ENCODE measurements around the gene TUBB4B.

The TUBB4B gene

DNA sequence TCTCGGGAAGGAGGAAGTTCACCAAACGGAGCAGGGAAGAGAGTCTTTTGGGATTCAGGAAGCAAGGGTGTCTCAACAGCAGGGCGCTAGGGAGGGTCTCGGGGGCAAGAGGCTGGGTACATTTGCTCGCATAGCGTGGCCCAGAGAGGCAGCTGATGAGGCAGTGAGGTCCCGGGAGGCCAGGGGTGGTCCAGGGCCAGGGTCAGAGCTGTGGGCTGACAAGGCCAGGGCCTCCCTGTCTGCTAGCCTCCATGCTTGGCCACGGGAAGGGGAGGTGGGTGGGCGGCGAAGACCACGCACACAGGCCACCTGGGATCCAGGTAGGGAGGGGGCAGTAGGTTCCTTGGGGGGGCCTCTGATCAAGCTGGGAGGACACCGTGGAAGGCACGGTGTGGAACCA, 29.6 kb upstream of the TUBB4B start:
- in situ Hi-C loops (cut with MboI; ENCODE audit: low sequenced_read_pairs): loop anchor here (25.0 kb wide), 1 partner anchor 424 kb away; the partner anchor contains the start of genes CCDC183 and TMEM141

DNA sequence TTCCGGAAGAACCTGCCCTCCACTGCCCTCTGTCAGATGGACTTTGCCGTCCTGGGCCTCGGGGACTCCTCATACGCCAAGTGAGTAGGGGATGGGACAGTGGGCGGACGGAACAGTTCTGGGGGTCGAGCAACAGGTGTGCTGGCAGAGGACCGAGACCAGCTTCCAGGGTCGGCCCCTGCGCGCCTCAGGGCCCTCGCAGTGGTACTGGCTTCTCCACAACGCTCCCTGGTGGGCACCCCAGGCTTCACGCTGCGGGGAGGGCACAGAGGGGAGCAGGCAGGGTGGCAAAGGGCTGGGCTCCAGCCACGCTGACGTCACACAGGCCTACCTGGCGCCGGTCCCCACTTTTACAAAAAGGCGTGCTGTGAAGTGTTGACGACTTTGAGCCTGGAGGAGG, 28.6 kb upstream of the TUBB4B start:
- in situ Hi-C loops (cut with MboI; ENCODE audit: low sequenced_read_pairs): loop anchor here (25.0 kb wide), 1 partner anchor 425 kb away; the partner anchor contains the start of genes CCDC183 and TMEM141

DNA sequence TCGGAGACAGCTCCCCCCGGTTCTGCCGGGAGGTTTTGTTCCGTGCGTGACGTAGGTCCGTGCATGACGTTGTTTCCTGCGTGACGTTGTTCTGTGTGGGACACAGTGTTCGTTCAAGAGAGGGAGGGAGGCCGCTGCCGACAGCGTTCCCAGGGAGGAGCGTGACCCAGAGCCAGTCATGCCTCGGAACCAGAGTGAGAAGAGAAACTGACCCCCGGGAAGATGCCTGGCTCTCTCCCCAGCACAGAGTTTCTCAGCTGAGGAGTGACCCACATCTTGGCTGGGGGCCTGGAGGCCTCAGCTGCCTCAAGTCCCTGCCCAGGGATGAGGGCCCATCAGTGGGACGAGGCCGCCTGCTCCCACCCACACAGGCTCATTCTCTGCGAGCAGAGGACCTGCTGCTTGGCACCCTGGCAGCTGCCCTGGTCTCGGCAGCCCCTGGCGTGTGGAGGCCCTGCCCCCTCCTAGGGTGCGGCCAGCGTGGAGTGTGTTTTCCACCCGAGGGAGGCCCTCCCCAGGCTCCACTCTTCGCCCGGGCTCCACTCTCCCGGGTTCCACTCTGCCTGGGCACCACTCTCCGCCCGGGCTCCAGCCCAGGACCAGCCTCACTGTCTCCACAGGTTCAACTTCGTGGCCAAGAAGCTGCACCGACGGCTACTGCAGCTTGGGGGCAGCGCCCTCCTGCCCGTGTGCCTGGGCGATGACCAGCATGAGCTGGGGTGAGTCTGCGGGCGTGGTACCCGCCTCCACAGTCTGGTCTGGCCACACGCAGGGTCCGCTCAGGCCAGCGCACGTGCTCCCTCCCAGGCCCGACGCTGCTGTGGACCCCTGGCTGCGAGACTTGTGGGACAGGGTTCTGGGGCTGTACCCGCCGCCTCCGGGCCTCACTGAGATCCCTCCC, 27.7 kb upstream of the TUBB4B start:
- in situ Hi-C loops (cut with MboI; ENCODE audit: low sequenced_read_pairs): loop anchor here (25.0 kb wide), 1 partner anchor 426 kb away; the partner anchor contains the start of genes CCDC183 and TMEM141

DNA sequence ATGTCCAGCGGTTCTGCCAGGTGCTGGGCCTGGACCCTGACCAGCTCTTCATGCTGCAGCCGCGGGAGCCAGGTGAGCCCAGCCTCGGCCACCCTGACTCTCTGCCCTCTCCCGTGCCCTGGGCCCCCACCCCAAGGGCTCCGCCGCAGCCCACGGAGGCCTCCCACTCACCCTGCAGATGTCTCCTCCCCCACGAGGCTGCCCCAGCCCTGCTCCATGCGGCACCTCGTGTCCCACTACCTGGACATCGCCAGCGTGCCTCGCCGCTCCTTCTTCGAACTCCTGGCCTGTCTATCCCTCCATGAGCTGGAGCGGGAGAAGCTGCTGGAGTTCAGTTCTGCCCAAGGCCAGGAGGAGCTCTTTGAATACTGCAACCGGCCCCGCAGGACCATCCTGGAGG, 26.5 kb upstream of the TUBB4B start:
- in situ Hi-C loops (cut with MboI; ENCODE audit: low sequenced_read_pairs): loop anchor here (25.0 kb wide), 1 partner anchor 427 kb away; the partner anchor contains the start of genes CCDC183 and TMEM141

DNA sequence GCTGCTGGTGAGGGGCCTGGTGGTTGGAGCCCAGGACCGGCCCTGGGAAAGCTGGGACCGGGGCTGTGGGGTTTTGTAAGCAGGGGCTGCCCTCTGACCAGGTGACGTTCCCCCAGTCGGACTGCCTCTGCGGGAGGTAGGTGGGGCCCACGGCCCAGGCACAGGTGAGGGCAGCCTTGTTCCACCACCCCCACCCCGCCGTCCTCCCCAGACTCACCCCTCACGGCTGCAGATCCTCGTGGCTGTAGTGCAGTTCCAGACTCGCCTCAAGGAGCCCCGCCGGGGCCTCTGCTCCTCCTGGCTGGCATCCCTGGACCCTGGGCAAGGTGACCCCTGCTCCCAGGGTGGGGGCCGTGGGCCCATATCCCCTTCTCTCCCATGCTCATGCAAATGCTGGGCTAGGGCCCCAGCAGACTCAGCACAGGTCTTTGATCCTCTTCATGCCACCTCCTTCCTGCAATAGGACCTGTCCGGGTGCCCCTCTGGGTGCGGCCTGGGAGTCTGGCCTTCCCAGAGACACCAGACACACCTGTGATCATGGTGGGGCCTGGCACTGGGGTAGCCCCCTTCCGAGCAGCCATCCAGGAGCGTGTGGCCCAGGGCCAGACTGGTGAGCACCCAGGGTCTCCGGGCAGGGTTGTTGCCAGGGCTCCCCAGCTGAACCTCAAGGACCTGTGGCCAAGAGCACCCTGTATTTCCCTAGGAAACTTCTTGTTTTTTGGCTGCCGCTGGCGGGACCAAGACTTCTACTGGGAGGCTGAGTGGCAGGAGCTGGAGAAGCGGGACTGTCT, 25.7 kb upstream of the TUBB4B start:
- in situ Hi-C loops (cut with MboI; ENCODE audit: low sequenced_read_pairs): loop anchor here (25.0 kb wide), 1 partner anchor 428 kb away; the partner anchor contains the start of genes CCDC183 and TMEM141

DNA sequence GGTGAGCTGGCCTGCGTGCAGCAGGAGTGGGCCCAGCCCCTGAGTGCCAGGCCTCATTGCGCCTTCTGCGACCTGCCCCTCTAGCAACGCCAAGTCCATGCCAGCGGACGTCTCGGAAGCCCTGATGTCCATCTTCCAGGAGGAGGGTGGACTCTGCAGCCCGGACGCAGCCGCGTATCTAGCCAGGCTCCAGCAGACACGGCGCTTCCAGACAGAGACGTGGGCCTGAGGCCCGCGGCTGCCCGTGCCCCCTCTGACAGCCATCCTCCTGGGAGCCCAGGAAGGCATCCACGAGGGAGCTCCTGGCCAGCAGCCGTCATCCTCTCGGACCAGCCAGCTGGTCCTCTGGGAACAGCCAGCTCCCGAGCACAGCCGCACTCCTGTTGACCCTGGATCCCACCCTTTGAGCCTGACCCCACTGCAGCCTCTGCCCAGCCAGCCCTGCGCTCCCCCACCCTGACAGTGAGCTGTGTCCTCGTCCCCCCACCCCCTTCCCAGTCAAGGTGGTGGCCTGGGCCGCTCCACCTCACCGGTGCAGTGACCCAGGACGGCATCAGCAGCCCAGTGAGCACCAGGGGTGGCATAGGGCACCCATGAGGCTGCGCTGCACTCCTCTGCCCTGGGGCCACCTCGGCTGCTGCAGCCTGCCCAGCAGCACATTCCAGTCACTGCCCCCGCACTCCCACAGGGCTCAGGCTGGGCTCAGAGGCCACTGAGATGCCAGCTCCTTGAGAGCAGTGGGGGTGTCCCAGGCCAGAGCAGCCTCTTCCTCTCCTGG, 24.7 kb upstream of the TUBB4B start:
- in situ Hi-C loops (cut with MboI; ENCODE audit: low sequenced_read_pairs): loop anchor here (25.0 kb wide), 1 partner anchor 429 kb away; the partner anchor contains the start of genes CCDC183 and TMEM141

DNA sequence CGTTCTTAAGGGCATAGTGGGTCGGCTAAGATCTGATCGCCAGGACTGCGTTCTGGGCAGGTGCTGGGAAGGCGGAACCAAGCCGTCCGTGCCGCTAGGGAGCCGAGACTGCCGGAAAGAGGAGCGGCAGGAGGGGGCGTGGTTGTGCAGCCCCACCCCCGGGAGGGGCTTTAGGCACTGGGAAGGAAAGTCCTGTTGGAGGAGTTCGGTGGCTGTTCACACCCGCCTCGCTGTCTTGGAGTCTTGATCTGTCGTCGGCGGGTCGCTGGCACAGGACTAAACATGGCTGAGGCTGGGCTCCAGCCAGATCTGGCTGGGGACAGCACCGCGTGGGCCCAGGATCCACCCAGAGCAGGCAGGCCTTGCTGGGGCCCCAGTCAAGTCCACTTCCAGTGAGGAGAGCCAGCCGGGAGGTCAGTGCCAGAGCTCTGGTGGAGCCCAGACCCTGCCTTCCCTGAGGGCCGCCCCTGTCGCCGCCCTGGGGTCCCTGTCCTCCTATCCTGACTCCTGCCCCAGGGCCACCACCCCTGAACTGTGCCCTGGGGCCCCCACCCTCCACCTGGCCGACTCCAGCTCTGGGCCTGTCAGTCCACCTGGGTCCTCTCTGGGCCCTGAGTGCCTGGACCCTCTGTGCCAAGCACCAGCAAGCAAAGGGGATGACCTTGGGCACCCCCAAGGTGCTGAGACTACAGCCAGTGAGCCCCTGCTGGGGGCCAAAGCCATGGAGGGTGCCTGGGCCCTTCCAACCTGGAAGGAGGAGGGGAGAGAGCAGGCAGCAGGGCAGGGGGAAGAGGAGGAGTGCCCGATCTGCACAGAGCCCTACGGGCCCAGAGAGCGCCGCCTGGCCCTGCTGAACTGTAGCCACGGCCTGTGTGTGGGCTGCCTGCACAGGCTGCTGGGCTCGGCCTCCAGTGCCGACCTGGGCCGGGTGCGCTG, 23.5 kb upstream of the TUBB4B start:
- in situ Hi-C loops (cut with MboI; ENCODE audit: low sequenced_read_pairs): loop anchor here (25.0 kb wide), 1 partner anchor 430 kb away; the partner anchor contains the start of genes CCDC183 and TMEM141

DNA sequence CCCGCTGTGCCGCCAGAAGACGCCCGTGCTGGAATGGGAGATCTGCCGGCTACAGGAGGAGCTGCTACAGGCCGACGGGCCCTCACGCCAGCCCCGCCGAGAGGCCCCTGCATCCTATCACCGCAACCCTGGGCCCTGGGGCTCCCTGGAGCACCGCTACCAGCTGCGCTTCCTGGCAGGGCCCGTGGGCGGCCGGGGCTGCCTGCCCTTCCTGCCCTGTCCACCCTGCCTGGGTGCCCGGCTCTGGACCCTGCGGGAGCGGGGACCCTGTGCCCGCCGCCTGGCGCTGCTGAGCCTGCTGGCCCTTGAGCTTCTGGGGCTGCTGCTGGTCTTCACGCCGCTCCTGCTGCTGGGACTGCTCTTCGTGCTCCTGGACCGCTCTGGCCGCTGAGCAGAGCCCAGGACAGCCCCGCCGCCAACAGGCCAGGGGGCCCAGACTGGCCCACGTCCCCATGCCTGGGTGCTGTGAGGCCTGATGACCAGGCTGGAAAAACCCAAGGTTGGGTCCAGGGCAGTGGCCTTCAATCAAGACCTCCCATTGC, 22.8 kb upstream of the TUBB4B start:
- in situ Hi-C loops (cut with MboI; ENCODE audit: low sequenced_read_pairs): loop anchor here (25.0 kb wide), 1 partner anchor 431 kb away; the partner anchor contains the start of genes CCDC183 and TMEM141

DNA sequence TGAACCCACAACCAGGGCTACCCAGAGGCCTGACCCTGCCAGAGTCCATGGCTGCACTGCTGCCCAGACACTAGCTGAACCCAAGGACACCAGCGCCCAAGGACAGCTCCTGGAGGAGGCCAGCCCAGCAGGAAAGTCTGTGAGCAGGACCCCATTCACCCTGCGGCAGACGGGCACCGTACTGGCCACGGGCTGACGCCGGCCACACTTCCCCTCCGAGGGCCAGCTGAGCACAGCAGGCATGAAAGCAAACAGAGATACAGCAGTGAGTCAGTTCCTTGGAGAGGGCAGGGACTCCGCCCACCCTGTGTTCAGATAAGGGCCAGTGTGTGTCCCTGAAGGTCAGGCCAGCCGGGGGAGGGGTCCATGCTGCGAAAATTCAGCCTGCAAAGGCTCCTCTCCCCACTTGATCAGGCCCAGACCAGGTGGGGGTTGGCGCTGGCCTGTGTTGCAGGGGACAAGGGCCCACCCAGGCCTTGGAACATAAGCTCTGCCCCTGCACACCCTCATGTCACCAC, 22.3 kb upstream of the TUBB4B start:
- in situ Hi-C loops (cut with MboI; ENCODE audit: low sequenced_read_pairs): loop anchor here (25.0 kb wide), 1 partner anchor 432 kb away; the partner anchor contains the start of genes CCDC183 and TMEM141

DNA sequence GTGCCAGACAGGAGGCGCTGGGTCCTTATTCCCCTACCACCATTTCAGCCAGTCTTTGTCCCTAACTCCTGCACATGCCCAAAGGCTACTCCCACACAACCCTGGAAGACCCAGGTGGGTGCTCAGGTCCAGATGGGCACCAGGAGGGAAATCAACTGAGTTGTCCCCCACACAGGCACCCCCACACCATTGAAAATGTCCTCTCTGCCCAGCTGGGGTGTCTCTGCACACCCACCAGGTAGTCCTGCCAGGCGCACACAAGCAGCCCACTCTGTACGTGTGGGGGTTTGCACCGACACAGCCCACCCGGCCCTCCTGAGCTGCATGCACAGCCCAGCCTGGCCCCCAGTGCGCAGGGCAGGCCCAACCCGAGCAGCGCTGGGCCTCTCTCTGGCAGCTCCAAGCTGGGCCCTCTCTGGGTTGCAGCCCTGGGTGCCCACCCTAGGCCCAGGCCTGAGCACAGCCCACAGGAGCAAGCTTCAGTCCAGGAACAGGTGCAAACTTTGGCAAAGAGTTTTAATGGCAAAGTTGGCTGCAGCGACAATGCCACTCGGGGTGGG, 21.2 kb upstream of the TUBB4B start:
- in situ Hi-C loops (cut with MboI; ENCODE audit: low sequenced_read_pairs): loop anchor here (25.0 kb wide), 1 partner anchor 433 kb away; the partner anchor contains the start of genes CCDC183 and TMEM141

DNA sequence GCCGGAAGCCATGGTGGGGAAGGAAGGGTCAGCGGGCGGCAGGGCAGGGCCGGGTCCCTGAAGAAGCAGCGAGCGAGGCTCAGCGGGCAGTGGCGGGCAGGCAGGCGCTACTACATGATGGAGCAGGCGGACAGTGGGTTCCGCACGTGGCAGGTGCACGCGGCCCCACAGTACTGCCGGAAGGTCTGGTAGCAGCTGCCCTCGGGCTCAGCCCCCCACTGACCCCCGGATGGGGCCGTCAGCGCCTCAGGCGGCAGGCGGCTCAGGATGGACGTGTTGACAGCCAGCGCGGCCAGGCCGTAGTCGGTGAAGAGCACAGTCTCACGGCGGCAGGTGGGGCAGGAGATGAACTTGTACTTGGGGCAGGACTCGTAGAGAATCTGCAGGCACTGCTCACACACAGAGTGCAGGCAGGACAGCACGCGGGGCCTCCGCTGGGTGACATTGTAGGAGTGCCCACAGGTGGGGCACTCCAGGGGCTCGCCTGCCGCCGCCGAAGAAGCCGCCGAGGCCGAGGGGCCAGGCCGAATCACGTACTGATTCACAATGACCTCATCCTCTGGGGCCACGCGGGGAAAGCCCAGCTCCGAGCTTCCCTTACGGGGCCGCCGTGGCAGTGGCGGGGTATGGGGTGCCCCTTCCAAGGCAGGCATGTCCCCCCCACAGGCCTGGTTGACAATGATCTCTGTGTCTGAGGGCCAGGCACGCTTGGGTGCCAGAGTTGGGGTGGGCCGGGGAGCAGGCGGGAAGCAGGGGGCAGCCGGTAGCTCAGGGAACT, 20.6 kb upstream of the TUBB4B start:
- in situ Hi-C loops (cut with MboI; ENCODE audit: low sequenced_read_pairs): loop anchor here (25.0 kb wide), 1 partner anchor 433 kb away; the partner anchor contains the start of genes CCDC183 and TMEM141

DNA sequence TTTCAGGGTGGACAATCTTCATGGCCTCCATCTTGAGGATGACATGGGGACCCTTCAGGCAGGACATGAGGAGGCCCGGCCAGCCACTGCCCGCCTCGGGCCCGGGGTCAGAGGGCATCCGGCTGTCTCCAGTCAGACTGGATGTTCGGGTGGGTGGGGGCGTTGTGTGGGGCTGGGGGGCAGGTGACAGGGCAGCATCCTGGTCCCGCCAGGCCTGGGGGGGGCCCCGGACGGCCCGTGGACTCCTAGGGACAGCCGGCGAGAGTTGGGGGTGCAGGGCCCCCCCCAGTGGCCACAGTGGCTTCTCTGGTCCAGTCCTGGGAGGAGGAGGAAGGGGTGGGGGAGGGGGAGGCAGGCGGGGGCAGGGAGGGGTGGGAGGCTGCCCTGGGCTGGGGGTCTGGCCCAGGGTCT, 20.0 kb upstream of the TUBB4B start:
- in situ Hi-C loops (cut with MboI; ENCODE audit: low sequenced_read_pairs): loop anchor here (25.0 kb wide), 1 partner anchor 434 kb away; the partner anchor contains the start of genes CCDC183 and TMEM141

DNA sequence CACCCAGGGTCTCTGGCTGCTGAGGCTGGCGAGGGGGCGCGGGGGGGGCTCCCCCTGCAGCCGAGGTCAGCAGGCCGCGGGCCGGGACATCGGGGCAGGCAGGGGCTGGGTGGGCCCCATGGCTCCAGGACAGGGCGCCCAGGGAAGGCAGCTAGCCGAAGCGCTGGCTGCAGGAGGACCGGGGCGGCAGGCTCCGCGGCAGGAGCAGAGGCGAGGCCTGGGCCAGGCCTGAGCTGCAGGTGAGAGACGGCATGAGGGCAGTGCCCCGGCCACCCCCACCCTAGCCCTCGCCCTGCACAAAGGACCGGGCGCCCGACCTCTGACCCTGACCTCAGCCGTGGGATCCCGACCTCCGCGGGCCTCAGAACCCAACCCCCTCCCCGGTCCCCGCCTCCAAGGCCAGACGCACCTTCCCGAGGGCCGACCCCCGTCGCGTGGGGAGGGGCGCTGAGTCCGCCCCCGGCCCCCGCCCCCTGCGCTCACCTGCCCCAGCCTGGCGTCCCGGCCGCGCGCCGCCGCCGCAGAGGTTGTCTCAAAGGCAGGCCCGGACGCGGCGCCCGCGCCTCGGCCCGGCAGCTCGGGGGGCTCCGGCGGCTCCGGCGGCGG, 19.5 kb upstream of the TUBB4B start:
- in situ Hi-C loops (cut with MboI; ENCODE audit: low sequenced_read_pairs): loop anchor here (25.0 kb wide), 1 partner anchor 434 kb away; the partner anchor contains the start of genes CCDC183 and TMEM141

DNA sequence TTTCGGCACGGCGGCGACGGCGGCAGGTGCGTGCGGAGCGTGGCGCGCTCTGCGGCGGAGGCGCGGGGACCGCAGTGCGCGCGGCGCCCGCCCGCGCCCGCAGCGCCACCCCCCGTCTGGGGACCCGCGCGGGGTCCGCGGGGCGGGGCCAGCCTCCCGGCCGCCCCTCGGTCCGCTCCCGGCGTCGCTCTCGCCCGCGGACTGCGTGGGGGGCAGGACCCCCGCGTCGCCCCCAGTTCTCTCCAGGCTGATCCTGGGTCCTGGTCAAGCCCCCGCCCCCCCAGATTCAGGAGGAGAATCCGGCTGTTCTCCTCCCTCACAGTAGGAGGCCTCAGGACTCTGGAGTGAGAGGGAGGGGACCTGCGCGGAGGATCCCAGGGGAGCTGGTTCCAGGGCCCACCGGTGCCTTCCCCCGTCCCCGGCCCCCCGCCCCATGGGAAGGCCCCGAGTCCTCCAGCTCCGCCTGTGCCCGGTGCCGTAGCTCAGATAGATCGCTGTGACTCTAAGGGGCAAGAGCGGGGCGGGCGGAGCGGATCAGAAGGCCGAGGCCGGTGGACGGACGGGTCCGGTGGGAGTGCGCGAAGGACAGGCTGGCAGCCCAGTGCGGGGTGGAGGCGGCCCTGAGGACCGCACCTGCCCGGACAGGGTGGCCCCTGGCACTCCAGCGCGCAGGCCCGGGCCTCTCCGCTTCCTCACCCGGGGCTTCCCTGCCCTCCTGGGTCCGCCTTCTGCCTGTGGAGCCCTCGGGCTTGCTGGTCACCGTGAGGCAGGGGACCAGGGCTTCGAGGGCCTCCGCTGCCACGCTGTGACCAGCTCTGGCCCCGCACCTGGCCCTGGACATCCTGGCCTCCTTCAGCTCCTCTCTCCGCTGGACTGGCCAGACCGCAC, 18.7 kb upstream of the TUBB4B start, which contains the start of gene RNF208:
RNF208 (minus strand) TSS at position 51 of the 888 bp plus-strand sequence. CDS start 1,028 bp downstream, outside the sequence.
- in situ Hi-C loops (cut with MboI; ENCODE audit: low sequenced_read_pairs): loop anchor here (25.0 kb wide), 1 partner anchor 435 kb away; the partner anchor contains the start of genes CCDC183 and TMEM141
